ENCODE results near the gene ARHGAP40.

Gene ARHGAP40

GRCh38 chr20:38600057-38600456, 1.6 kb upstream of the ARHGAP40 start (continued):
- TF ChIP-seq PATZ1 (tag by site-specific recombination; IDR thresholded peaks at IDR 0.05) (no peak), ZBTB6 (tag by site-specific recombination; IDR thresholded peaks at IDR 0.05) (no peak), ZNF596 (tag by site-specific recombination; IDR thresholded peaks at IDR 0.05) (no peak), ZBTB48 (tag by site-specific recombination; IDR thresholded peaks at IDR 0.05) (no peak), ZNF639 (tag by site-specific recombination; IDR thresholded peaks at IDR 0.05) (no peak), GFI1B (tag by site-specific recombination; IDR thresholded peaks at IDR 0.05) (no peak)

GRCh38 chr20:38602185-38602581, 574 bp downstream of the ARHGAP40 start:
- no peaks in the 10 kb centered on the region for H3K36me3 ChIP-seq (ENCODE audit: control insufficient read depth in 2 of 2, insufficient read depth in 1 of 2, low read length in 2 of 2)
- ChIA-PET POLR2A (no interaction called here), CTCF (no interaction called here)
- no peaks in the 10 kb centered on the region for H3K9me3 ChIP-seq (ENCODE audit: control insufficient read depth, insufficient read depth, low read depth, low read length)
- H3K27ac ChIP-seq (ENCODE audit: extremely low read depth, low read depth, low read length): no peak overlapping the region
- H3K4me1 ChIP-seq (ENCODE audit: control insufficient read depth, insufficient read depth, low read length): no peaks in the 10 kb centered on the region; the same call in 1 of the 2 replicates
- H3K4me3 ChIP-seq (ENCODE audit: low read depth, low read length): no peak overlapping the region
- TF ChIP-seq MZF1 (tag by site-specific recombination; IDR thresholded peaks at IDR 0.05; ENCODE audit: borderline replicate concordance) (no peak), ZNF623 (tag by site-specific recombination; IDR thresholded peaks at IDR 0.05) (no peak), ZNF670 (tag by site-specific recombination; IDR thresholded peaks at IDR 0.05; ENCODE audit: low read depth) (no peak), ZSCAN30 (tag by site-specific recombination; IDR thresholded peaks at IDR 0.05) (no peak), ZNF76 (tag by site-specific recombination; IDR thresholded peaks at IDR 0.05; ENCODE audit: borderline replicate concordance, low read depth) (no peak), PRDM6 (tag by site-specific recombination; IDR thresholded peaks at IDR 0.05) (no peak), ZNF112 (tag by site-specific recombination; IDR thresholded peaks at IDR 0.05) (no peak), ZNF214 (tag by site-specific recombination; IDR thresholded peaks at IDR 0.05; ENCODE audit: borderline replicate concordance) (no peak)

GRCh38 chr20:38603286-38603685, 1.7 kb downstream of the ARHGAP40 start:
- no peaks in the 10 kb centered on the region; the same call in 1 of the 2 replicates for H3K4me1 ChIP-seq (ENCODE audit: control insufficient read depth, insufficient read depth, low read length)
- ChIA-PET CTCF (interaction anchor here (1.0 kb wide), 1 partner anchor 12 kb away, joined by 4 read pairs; no protein-coding TSS in a partner anchor), POLR2A (no interaction called here)
- no peak overlapping the region for H3K4me3 ChIP-seq (ENCODE audit: low read depth, low read length)
- no peaks in the 10 kb centered on the region for H3K9me3 ChIP-seq (ENCODE audit: control insufficient read depth, insufficient read depth, low read depth, low read length)
- TF ChIP-seq KLF1 (tag by site-specific recombination; IDR thresholded peaks at IDR 0.05) (no peak), ZNF660 (tag by site-specific recombination; IDR thresholded peaks at IDR 0.05) (no peak), KLF7 (tag by site-specific recombination; IDR thresholded peaks at IDR 0.05; ENCODE audit: borderline replicate concordance) (no peak), ZNF747 (tag by site-specific recombination; IDR thresholded peaks at IDR 0.05) (no peak), ZNF830 (tag by site-specific recombination; IDR thresholded peaks at IDR 0.05; ENCODE audit: low read depth) (no peak), ZSCAN16 (tag by site-specific recombination; IDR thresholded peaks at IDR 0.05) (no peak), ZNF677 (tag by site-specific recombination; IDR thresholded peaks at IDR 0.05) (no peak), PRDM6 (tag by site-specific recombination; IDR thresholded peaks at IDR 0.05) (no peak), ZNF777 (tag by site-specific recombination; IDR thresholded peaks at IDR 0.05; ENCODE audit: borderline replicate concordance) (no peak), ZBTB17 (tag by site-specific recombination; IDR thresholded peaks at IDR 0.05) (no peak), ZFP41 (tag by site-specific recombination; IDR thresholded peaks at IDR 0.05; ENCODE audit: borderline replicate concordance) (no peak), ZEB2 (tag by site-specific recombination; IDR thresholded peaks at IDR 0.05) (no peak)
- H3K36me3 ChIP-seq (ENCODE audit: control insufficient read depth in 2 of 2, insufficient read depth in 1 of 2, low read length in 2 of 2): no peaks in the 10 kb centered on the region
- no peak overlapping the region for H3K27ac ChIP-seq (ENCODE audit: extremely low read depth, low read depth, low read length)
